Right atrium auricular region (tissue), 2 donors: ENCODE measurements around the gene HSD17B13. TPM values are rescaled to one million over a fixed set of nuclear protein-coding genes. Genes with fewer than 3 reads are reported as not detected.

Experiments
- DNase-seq: peaks from one replicate; pipeline ENCODE4 v3.0.0-alpha.2; 2019; ENCODE audit warnings: low spot score
- H3K27ac ChIP-seq, 2 donors: fragments of 200-600 bp; sonication (generic); 1 replicate in 1 of 2; 2 replicates in 1 of 2; pipeline ENCODE4 v1.5.1; 2016 to 2019
- H3K27me3 ChIP-seq, 2 donors: fragments of 200-600 bp; sonication (generic); one replicate each; pipeline versions ENCODE4 v1.5.1 to v1.6.0; 2017 to 2019
- H3K36me3 ChIP-seq: fragments of 200-600 bp; sonication (generic); one replicate; pipeline ENCODE4 v1.5.1; 2016
- H3K4me1 ChIP-seq, 2 donors: fragments of 200-600 bp; sonication (generic); one replicate each; pipeline versions ENCODE4 v1.5.1 to v1.6.0; 2017 to 2019
- H3K4me3 ChIP-seq, 2 donors: fragments of 200-600 bp; sonication (generic); 1 replicate in 1 of 2; 2 replicates in 1 of 2; pipeline ENCODE4 v1.5.1; 2017 to 2019; ENCODE audit warnings: mild to moderate bottlenecking in 1 of 2, moderate library complexity in 1 of 2
- H3K9me3 ChIP-seq, 2 donors: fragments of 200-600 bp; sonication (generic); one replicate each; pipeline ENCODE4 v1.5.1; 2019
- CTCF ChIP-seq, 2 donors: fragments of 200-600 bp; sonication (generic); IDR thresholded peaks; one replicate each; pipeline ENCODE4 v1.5.1; 2019; ENCODE audit warnings: antibody characterized with exemption in 2 of 2
- total RNA-seq, 2 donors: library from RNA; depleted of rRNA; stranded (reverse); fragments of >200 nt; gene quantifications; one replicate each; pipeline ENCODE4 v1.1.0, GENCODE V29; 2016

HSD17B13 gene
- total RNA-seq, 2 donors from 2014 or later, result not detected

- TF ChIP-seq CTCF (IDR thresholded peaks at IDR 0.05), result no peak
- no peak for DNase-seq
- Histone ChIP-seq H3K36me3 (peaks cover 31% of the 10 kb centered on the region), H3K4me1 (no peaks in the 10 kb centered on the region), H3K4me3 (no peak overlapping the region), H3K27me3 (no peaks in the 10 kb centered on the region), H3K9me3 (no peaks in the 10 kb centered on the region), H3K27ac (no peak overlapping the region)
Observed at GRCh38 chr4:87360338-87360935, 37.8 kb upstream of the HSD17B13 start.

GRCh38 chr4:87359258-87359657, 36.6 kb upstream of the HSD17B13 start:
- Histone ChIP-seq H3K4me3 (no peak overlapping the region), H3K36me3 (peaks cover 20% of the 10 kb centered on the region), H3K27me3 (no peaks in the 10 kb centered on the region), H3K9me3 (no peaks in the 10 kb centered on the region), H3K27ac (no peak overlapping the region), H3K4me1 (no peaks in the 10 kb centered on the region)
- no peak for DNase-seq
- no peak for TF ChIP-seq CTCF (IDR thresholded peaks at IDR 0.05)

DNA sequence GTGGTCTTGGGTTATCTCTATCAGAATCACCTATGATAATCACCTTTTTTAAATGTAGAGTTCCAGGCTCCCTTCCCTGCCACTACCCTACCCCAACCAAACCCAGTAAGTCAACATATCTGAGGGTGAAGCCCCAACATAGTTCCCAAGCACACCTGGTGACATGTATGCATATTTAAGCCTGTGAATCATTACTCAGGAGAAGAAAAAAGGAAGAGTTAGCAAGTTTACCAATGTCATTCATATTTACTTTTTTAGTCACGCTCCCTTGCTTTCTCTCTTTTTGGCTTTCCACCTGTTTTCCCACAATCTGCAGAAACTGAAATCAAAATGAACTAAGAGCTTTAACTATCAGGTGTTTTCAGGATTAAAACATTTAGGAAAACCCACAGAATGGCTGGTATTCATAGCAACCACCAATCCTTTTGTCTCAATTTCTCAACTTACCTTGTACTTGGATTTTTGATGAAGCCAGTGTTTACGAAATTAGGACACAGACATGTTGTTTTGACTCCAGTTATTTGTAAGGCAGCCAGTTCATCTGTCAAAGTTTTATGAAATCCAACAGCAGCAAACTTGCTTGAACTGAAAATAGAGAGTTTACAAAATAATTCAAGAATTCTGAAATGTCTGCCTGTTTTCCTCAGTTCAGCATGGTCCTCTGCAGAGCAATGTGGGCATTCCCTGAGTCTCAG, 34.3 kb upstream of the HSD17B13 start:
- no peak for TF ChIP-seq CTCF (IDR thresholded peaks at IDR 0.05)
- H3K36me3 ChIP-seq, result peaks cover 12% of the 10 kb centered on the region
- no peaks in the 10 kb centered on the region for H3K27me3 ChIP-seq
- no peaks in the 10 kb centered on the region for H3K4me1 ChIP-seq
- H3K9me3 ChIP-seq, result no peaks in the 10 kb centered on the region
- no peak overlapping the region for H3K4me3 ChIP-seq
- H3K27ac ChIP-seq, result no peak overlapping the region
- no peak for DNase-seq

DNA sequence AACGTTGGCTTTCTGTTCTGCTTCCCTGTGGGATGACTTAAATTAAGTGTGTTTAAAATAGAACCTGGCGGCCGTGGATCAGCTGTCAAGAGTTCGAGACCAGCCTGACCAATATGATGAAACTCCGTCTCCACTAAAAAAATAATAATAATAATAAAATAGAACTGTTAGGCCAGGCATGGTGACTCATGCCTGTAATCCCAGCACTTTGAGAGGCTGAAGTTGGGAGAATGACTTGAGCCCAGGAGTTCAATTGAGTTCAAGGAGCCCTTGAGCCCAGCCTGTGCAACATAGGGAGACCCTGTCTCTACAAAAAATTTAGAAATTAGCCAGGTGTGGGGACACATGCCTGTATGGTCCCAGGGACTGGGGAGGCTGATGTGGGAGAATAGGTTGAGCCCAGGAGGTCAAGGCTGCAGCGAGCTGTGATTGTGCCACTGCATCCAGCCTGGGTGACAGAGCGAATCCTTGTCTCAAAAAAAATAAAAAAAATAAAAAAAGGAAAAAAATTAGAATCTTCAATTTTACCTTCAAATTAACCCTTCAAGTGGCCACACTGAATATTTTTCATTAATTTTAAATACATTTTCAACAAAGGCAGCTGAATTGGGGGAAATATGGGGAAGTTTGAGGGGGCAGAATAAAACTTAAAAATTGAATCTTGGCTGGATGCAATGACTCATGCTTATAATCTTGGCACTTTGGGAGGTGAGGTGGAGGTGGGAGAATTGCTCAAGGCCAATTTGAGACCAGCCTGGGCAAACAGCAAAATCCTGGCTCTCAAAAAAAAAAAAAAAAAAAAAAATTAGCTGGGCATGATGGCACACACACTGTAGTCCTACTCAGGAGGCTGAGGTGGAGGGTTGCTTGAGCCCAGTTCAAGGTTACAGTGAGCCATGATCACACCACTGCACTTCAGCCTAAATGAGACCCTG, 31.8 kb upstream of the HSD17B13 start:
- H3K36me3 ChIP-seq, result peaks cover 10% of the 10 kb centered on the region
- no peaks in the 10 kb centered on the region for H3K4me1 ChIP-seq
- H3K27ac ChIP-seq, result no peak overlapping the region
- no peaks in the 10 kb centered on the region for H3K9me3 ChIP-seq
- no peak for TF ChIP-seq CTCF (IDR thresholded peaks at IDR 0.05)
- no peak overlapping the region for H3K4me3 ChIP-seq
- DNase-seq, result no peak
- no peaks in the 10 kb centered on the region for H3K27me3 ChIP-seq

DNA sequence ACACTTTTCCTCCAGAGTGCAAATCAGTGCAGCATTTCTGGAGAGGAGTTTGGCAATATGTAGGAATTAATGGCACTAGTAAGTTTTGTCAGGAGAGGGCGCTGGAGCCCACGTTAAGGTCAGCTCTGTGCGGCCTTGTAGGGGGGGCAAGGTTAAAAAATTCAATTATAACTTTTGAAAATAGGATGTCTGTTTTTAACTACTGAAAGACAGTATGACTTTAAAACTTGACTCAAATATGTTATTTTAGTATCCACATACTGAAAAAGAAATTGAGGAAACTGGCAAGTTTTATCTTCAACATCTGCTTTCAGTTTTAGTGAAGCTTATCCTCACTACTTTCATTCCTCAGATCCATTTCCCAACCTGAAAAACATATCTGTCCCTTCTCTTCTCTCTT, 30.9 kb upstream of the HSD17B13 start:
- Histone ChIP-seq H3K36me3 (peaks cover 1% of the 10 kb centered on the region), H3K27ac (no peak overlapping the region), H3K27me3 (no peaks in the 10 kb centered on the region), H3K4me3 (no peak overlapping the region), H3K4me1 (no peaks in the 10 kb centered on the region), H3K9me3 (no peaks in the 10 kb centered on the region)
- TF ChIP-seq CTCF (IDR thresholded peaks at IDR 0.05), result peak; percentile 27 to 64
- DNase-seq, result no peak
